Nephron progenitor cell (in vitro differentiated cells): ENCODE measurements around the gene MACROH2A1.

Experiments used
- DNase-seq: peaks from one replicate; pipeline ENCODE4 v3.0.0; 2021
- H3K27ac Mint-ChIP-seq: 2 replicates; pipeline ENCODE4 v1.8.0; 2021; ENCODE audit warnings: mild to moderate bottlenecking, moderate library complexity, mixed read lengths
- H3K27me3 Mint-ChIP-seq: 2 replicates; pipeline ENCODE4 v1.8.0; 2021; ENCODE audit warnings: mild to moderate bottlenecking, low read depth, mixed read lengths; ENCODE audit not compliant: poor library complexity
- H3K36me3 Mint-ChIP-seq: 2 replicates; pipeline ENCODE4 v1.8.0; 2021; ENCODE audit warnings: low read depth, mixed read lengths
- H3K4me1 Mint-ChIP-seq: 2 replicates; pipeline ENCODE4 v1.8.0; 2021; ENCODE audit warnings: mixed read lengths
- H3K4me3 Mint-ChIP-seq: 2 replicates; pipeline ENCODE4 v1.8.0; 2021; ENCODE audit warnings: mild to moderate bottlenecking, moderate library complexity, mixed read lengths
- H3K9me3 Mint-ChIP-seq: 2 replicates; pipeline ENCODE4 v1.8.0; 2021; ENCODE audit warnings: mild to moderate bottlenecking, moderate library complexity, mixed read lengths
- CTCF ChIP-seq: fragments of 200-600 bp; sonication (generic); IDR thresholded peaks from 2 replicates; pipeline ENCODE4 v1.5.0; 2021; ENCODE audit warnings: antibody characterized with exemption

MACROH2A1 gene

GRCh38 chr5:135312255-135312935, 86.6 kb downstream of the MACROH2A1 start:
- TF ChIP-seq CTCF: no peak
- H3K27ac Mint-ChIP-seq: no peak overlapping the region
- H3K36me3 Mint-ChIP-seq: no peaks in the 10 kb centered on the region
- peaks cover 21% of the 10 kb centered on the region for H3K4me1 Mint-ChIP-seq
- DNase-seq: no peak
- H3K27me3 Mint-ChIP-seq: peaks cover 20% of the 10 kb centered on the region
- no peak overlapping the region for H3K4me3 Mint-ChIP-seq
- no peaks in the 10 kb centered on the region for H3K9me3 Mint-ChIP-seq

GRCh38 chr5:135310328-135310989, 88.6 kb downstream of the MACROH2A1 start:
- peaks cover 33% of the 10 kb centered on the region for H3K4me1 Mint-ChIP-seq
- H3K36me3 Mint-ChIP-seq: no peaks in the 10 kb centered on the region
- no peak overlapping the region for H3K27ac Mint-ChIP-seq
- no peaks in the 10 kb centered on the region for H3K9me3 Mint-ChIP-seq
- no peak for TF ChIP-seq CTCF
- DNase-seq: no peak
- H3K4me3 Mint-ChIP-seq: no peak overlapping the region
- peaks cover 16% of the 10 kb centered on the region for H3K27me3 Mint-ChIP-seq

GRCh38 chr5:135309391-135310327, 89.4 kb downstream of the MACROH2A1 start:
- TF ChIP-seq CTCF: no peak
- no peaks in the 10 kb centered on the region for H3K36me3 Mint-ChIP-seq
- peaks cover 41% of the 10 kb centered on the region for H3K4me1 Mint-ChIP-seq
- peak overlapping the region; percentile 39 for H3K27ac Mint-ChIP-seq
- no peak overlapping the region for H3K4me3 Mint-ChIP-seq
- H3K27me3 Mint-ChIP-seq: peaks cover 18% of the 10 kb centered on the region
- no peak for DNase-seq
- H3K9me3 Mint-ChIP-seq: no peaks in the 10 kb centered on the region

GRCh38 chr5:135308752-135309151, 90.3 kb downstream of the MACROH2A1 start:
- Mint-ChIP-seq H3K36me3 (no peaks in the 10 kb centered on the region), H3K4me3 (no peak overlapping the region), H3K27ac (peak overlapping the region; percentile 39), H3K27me3 (peaks cover 18% of the 10 kb centered on the region), H3K9me3 (no peaks in the 10 kb centered on the region), H3K4me1 (peaks cover 50% of the 10 kb centered on the region)
- DNase-seq: no peak
- TF ChIP-seq CTCF: no peak

GRCh38 chr5:135308245-135308644, 90.8 kb downstream of the MACROH2A1 start:
- H3K4me3 Mint-ChIP-seq: no peak overlapping the region
- H3K36me3 Mint-ChIP-seq: no peaks in the 10 kb centered on the region
- H3K27ac Mint-ChIP-seq: no peak overlapping the region
- DNase-seq: no peak
- peaks cover 18% of the 10 kb centered on the region for H3K27me3 Mint-ChIP-seq
- H3K9me3 Mint-ChIP-seq: no peaks in the 10 kb centered on the region
- TF ChIP-seq CTCF: no peak
- H3K4me1 Mint-ChIP-seq: peaks cover 55% of the 10 kb centered on the region
